Panc1 (cell line): Measurements from ENCODE around the gene CASP3.

Source experiments
- POLR2AphosphoS5 ChIP-seq: IDR thresholded peaks from 2 replicates; pipeline ENCODE4 v1.6.1; 2012; ENCODE audit warnings: mild to moderate bottlenecking, low read depth, low read length, moderate library complexity
- REST ChIP-seq, 2 experiments: IDR thresholded peaks; 2 replicates each; pipeline ENCODE4 v1.6.1; 2011 to 2012; ENCODE audit warnings: low read depth in 2 of 2, control low read depth in 1 of 2, low read length in 1 of 2, mild to moderate bottlenecking in 1 of 2, moderate library complexity in 1 of 2; ENCODE audit not compliant: insufficient read depth in 1 of 2
- SIN3A ChIP-seq: IDR thresholded peaks from 2 replicates; pipeline ENCODE4 v1.6.1; 2012; ENCODE audit warnings: low read depth, mild to moderate bottlenecking, low read length, moderate library complexity, borderline replicate concordance; ENCODE audit not compliant: insufficient read depth
- TF ChIP-seq, protein P1 (sequence below): fragments of 450-650 bp; IDR thresholded peaks from 2 replicates; pipeline ENCODE4 v1.5.1; 2017; ENCODE audit warnings: mild to moderate bottlenecking

DNA sequence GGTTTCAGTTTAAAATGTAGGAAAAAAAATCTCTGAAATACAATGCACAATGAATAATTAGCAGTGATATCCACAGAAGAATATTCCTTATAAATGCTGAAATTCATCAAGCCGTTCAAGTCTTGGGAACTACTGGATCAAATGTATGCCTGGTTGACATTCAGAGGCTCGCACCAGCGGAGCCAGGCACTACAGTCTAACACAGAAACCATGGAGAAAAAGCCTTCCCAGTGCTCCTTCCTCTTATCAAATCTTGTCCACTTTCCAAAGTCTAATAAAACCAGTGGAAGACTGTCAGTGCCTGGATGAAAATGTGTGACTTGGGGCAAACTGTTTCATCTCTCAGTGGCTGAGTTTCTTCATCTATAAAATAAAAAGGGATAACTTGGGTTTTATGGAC, 48.7 kb upstream of the CASP3 start:
- TF ChIP-seq, protein P1, sequence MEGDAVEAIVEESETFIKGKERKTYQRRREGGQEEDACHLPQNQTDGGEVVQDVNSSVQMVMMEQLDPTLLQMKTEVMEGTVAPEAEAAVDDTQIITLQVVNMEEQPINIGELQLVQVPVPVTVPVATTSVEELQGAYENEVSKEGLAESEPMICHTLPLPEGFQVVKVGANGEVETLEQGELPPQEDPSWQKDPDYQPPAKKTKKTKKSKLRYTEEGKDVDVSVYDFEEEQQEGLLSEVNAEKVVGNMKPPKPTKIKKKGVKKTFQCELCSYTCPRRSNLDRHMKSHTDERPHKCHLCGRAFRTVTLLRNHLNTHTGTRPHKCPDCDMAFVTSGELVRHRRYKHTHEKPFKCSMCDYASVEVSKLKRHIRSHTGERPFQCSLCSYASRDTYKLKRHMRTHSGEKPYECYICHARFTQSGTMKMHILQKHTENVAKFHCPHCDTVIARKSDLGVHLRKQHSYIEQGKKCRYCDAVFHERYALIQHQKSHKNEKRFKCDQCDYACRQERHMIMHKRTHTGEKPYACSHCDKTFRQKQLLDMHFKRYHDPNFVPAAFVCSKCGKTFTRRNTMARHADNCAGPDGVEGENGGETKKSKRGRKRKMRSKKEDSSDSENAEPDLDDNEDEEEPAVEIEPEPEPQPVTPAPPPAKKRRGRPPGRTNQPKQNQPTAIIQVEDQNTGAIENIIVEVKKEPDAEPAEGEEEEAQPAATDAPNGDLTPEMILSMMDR = no peak
- TF ChIP-seq SIN3A (no peak), REST (IDR thresholded peaks at IDR 0.05; ENCODE audit: insufficient read depth in 1 of 2, low read depth in 2 of 2, low read length in 1 of 2) (no peak), POLR2AphosphoS5 (no peak)
